Activated CD8-positive, alpha-beta T cell treated with anti-CD3 and anti-CD28 coated beads, Interleukin-2, amount 10 ng/mL, durations not matched to agents 7 days and 5 days (primary cell): ENCODE measurements around the gene ITGB1. TPM values are rescaled to one million over a fixed set of nuclear protein-coding genes. Genes with fewer than 3 reads are reported as not detected.

Experiments used
- ATAC-seq: fragments of 150-1000 bp; cut with Tn5 transposase; one replicate; pipeline ENCODE4 v1.10.0; 2021; ENCODE audit warnings: moderate library complexity
- CTCF ChIA-PET: fragments of 350-600 bp; sonication (Branson Sonifier 250); formaldehyde crosslinking; loops from one replicate; lab custom pipeline; 2021; ENCODE audit warnings: antibody characterized with exemption; lab: Charles Lee
- POLR2A ChIA-PET: fragments of 350-600 bp; sonication (Branson Sonifier 250); formaldehyde crosslinking; loops from one replicate; lab custom pipeline; 2021; ENCODE audit warnings: antibody characterized with exemption; lab: Charles Lee
- DNase-seq: peaks from one replicate; pipeline ENCODE4 v3.0.0-alpha.2; 2020
- H3K27ac Mint-ChIP-seq: one replicate; pipeline ENCODE4 v1.8.0; 2021; ENCODE audit warnings: mild to moderate bottlenecking, mixed read lengths
- H3K27me3 Mint-ChIP-seq: one replicate; pipeline ENCODE4 v1.8.0; 2021; ENCODE audit warnings: low read depth, mixed read lengths
- H3K36me3 Mint-ChIP-seq: one replicate; pipeline ENCODE4 v1.8.0; 2021; ENCODE audit warnings: low read depth, mixed read lengths
- H3K4me1 Mint-ChIP-seq: one replicate; pipeline ENCODE4 v1.8.0; 2021; ENCODE audit warnings: low read depth, mixed read lengths
- H3K4me3 Mint-ChIP-seq: one replicate; pipeline ENCODE4 v1.8.0; 2021; ENCODE audit warnings: mild to moderate bottlenecking, mixed read lengths
- H3K9me3 Mint-ChIP-seq: one replicate; pipeline ENCODE4 v1.8.0; 2022; ENCODE audit warnings: mixed read lengths; ENCODE audit not compliant: insufficient read depth
- total RNA-seq, 2 experiments: library from RNA; stranded (reverse); gene quantifications; one replicate each; pipeline ENCODE4 v1.2.3, GENCODE V29; 2021

Gene ITGB1
- total RNA-seq, 2 experiments from 2014 or later: 35.0 to 40.2 TPM

- ChIA-PET POLR2A (no interaction called here), CTCF (no interaction called here)
- no peak overlapping the region for H3K4me3 Mint-ChIP-seq
- ATAC-seq (no peak), DNase-seq (no peak)
- no peaks in the 10 kb centered on the region for H3K9me3 Mint-ChIP-seq
- no peaks in the 10 kb centered on the region for H3K27me3 Mint-ChIP-seq
- peaks cover 6% of the 10 kb centered on the region for H3K4me1 Mint-ChIP-seq
- H3K27ac Mint-ChIP-seq: no peak overlapping the region
- H3K36me3 Mint-ChIP-seq: peaks cover 8% of the 10 kb centered on the region
Observed at GRCh38 chr10:32893916-32894664, 63.9 kb downstream of the ITGB1 start.

- ATAC-seq: no peak
- Mint-ChIP-seq H3K27ac (no peak overlapping the region), H3K27me3 (no peaks in the 10 kb centered on the region), H3K4me1 (peaks cover 6% of the 10 kb centered on the region), H3K4me3 (no peak overlapping the region), H3K9me3 (no peaks in the 10 kb centered on the region), H3K36me3 (peaks cover 8% of the 10 kb centered on the region)
- no peak for DNase-seq
- ChIA-PET CTCF (no interaction called here), POLR2A (no interaction called here)
Observed at GRCh38 chr10:32893434-32893833, 64.6 kb downstream of the ITGB1 start.

- no peaks in the 10 kb centered on the region for H3K9me3 Mint-ChIP-seq
- CTCF ChIA-PET: no interaction called here
- ATAC-seq (no peak), DNase-seq (no peak)
- peaks cover 6% of the 10 kb centered on the region for H3K4me1 Mint-ChIP-seq
- H3K27me3 Mint-ChIP-seq: no peaks in the 10 kb centered on the region
- no peak overlapping the region for H3K4me3 Mint-ChIP-seq
- no peak overlapping the region for H3K27ac Mint-ChIP-seq
- H3K36me3 Mint-ChIP-seq: peaks cover 1% of the 10 kb centered on the region
- POLR2A ChIA-PET: no interaction called here
Observed at GRCh38 chr10:32891261-32891660, 66.8 kb downstream of the ITGB1 start.

GRCh38 chr10:32890444-32890843, 67.6 kb downstream of the ITGB1 start:
- Mint-ChIP-seq H3K9me3 (no peaks in the 10 kb centered on the region), H3K27me3 (no peaks in the 10 kb centered on the region), H3K27ac (no peak overlapping the region), H3K4me3 (no peak overlapping the region), H3K4me1 (peaks cover 6% of the 10 kb centered on the region), H3K36me3 (no peaks in the 10 kb centered on the region)
- ATAC-seq: no peak
- DNase-seq: no peak
- CTCF ChIA-PET: no interaction called here
- POLR2A ChIA-PET: no interaction called here

GRCh38 chr10:32889631-32890212, 68.3 kb downstream of the ITGB1 start:
- Mint-ChIP-seq H3K4me3 (no peak overlapping the region), H3K9me3 (no peaks in the 10 kb centered on the region), H3K4me1 (peaks cover 6% of the 10 kb centered on the region), H3K27me3 (no peaks in the 10 kb centered on the region), H3K27ac (no peak overlapping the region), H3K36me3 (no peaks in the 10 kb centered on the region)
- ATAC-seq (no peak), DNase-seq (no peak)
- ChIA-PET POLR2A (no interaction called here), CTCF (no interaction called here)

GRCh38 chr10:32888161-32888927, 69.7 kb downstream of the ITGB1 start:
- ATAC-seq: no peak
- Mint-ChIP-seq H3K4me3 (no peak overlapping the region), H3K4me1 (peaks cover 6% of the 10 kb centered on the region), H3K27me3 (no peaks in the 10 kb centered on the region), H3K36me3 (no peaks in the 10 kb centered on the region), H3K27ac (no peak overlapping the region), H3K9me3 (no peaks in the 10 kb centered on the region)
- POLR2A ChIA-PET: no interaction called here
- DNase-seq: no peak
- CTCF ChIA-PET: no interaction called here

- POLR2A ChIA-PET: no interaction called here
- CTCF ChIA-PET: no interaction called here
- ATAC-seq: no peak
Observed at GRCh38 chr10:32887481-32887880, 70.5 kb downstream of the ITGB1 start.

GRCh38 chr10:32882076-32882475, 76.0 kb downstream of the ITGB1 start:
- Mint-ChIP-seq H3K36me3 (no peaks in the 10 kb centered on the region), H3K4me3 (no peak overlapping the region), H3K4me1 (no peaks in the 10 kb centered on the region), H3K9me3 (no peaks in the 10 kb centered on the region), H3K27ac (no peak overlapping the region), H3K27me3 (no peaks in the 10 kb centered on the region)
- POLR2A ChIA-PET: no interaction called here
- ATAC-seq (no peak), DNase-seq (no peak)
- CTCF ChIA-PET: interaction anchor here (0.9 to 1.2 kb wide), 2 partner anchors 56 to 127 kb away, joined by 3 read pairs; no protein-coding TSS in a partner anchor

More at GRCh38 chr10:32887481-32887880, 70.5 kb downstream of the ITGB1 start:
- Mint-ChIP-seq H3K4me1 (peaks cover 6% of the 10 kb centered on the region), H3K27ac (no peak overlapping the region), H3K36me3 (no peaks in the 10 kb centered on the region), H3K27me3 (no peaks in the 10 kb centered on the region), H3K4me3 (no peak overlapping the region), H3K9me3 (no peaks in the 10 kb centered on the region)
- no peak for DNase-seq

- Mint-ChIP-seq H3K4me1 (no peaks in the 10 kb centered on the region), H3K9me3 (no peaks in the 10 kb centered on the region), H3K4me3 (no peak overlapping the region), H3K36me3 (no peaks in the 10 kb centered on the region), H3K27me3 (no peaks in the 10 kb centered on the region), H3K27ac (no peak overlapping the region)
- no peak for DNase-seq
- POLR2A ChIA-PET: no interaction called here
- CTCF ChIA-PET: interaction anchor here (1.3 kb wide), 1 partner anchor 280 kb away, joined by 3 read pairs; no protein-coding TSS in a partner anchor
- ATAC-seq: no peak
Observed at GRCh38 chr10:32878646-32879045, 79.4 kb downstream of the ITGB1 start.

- Mint-ChIP-seq H3K27ac (no peak overlapping the region), H3K9me3 (no peaks in the 10 kb centered on the region), H3K4me1 (no peaks in the 10 kb centered on the region), H3K36me3 (no peaks in the 10 kb centered on the region), H3K4me3 (no peak overlapping the region), H3K27me3 (no peaks in the 10 kb centered on the region)
- ChIA-PET CTCF (interaction anchor here (0.5 to 1.3 kb wide), 2 partner anchors 281 to 372 kb away, joined by 3 read pairs; no protein-coding TSS in a partner anchor), POLR2A (no interaction called here)
- no peak for DNase-seq
- no peak for ATAC-seq
Observed at GRCh38 chr10:32877915-32878314, 80.1 kb downstream of the ITGB1 start.

GRCh38 chr10:32865170-32865569, 92.9 kb downstream of the ITGB1 start:
- Mint-ChIP-seq H3K27ac (no peak overlapping the region), H3K9me3 (no peaks in the 10 kb centered on the region), H3K4me1 (no peaks in the 10 kb centered on the region), H3K36me3 (no peaks in the 10 kb centered on the region), H3K27me3 (no peaks in the 10 kb centered on the region), H3K4me3 (no peak overlapping the region)
- ChIA-PET CTCF (no interaction called here), POLR2A (no interaction called here)
- no peak for DNase-seq
- no peak for ATAC-seq

- Mint-ChIP-seq H3K36me3 (no peaks in the 10 kb centered on the region), H3K27me3 (no peaks in the 10 kb centered on the region), H3K9me3 (no peaks in the 10 kb centered on the region), H3K27ac (no peak overlapping the region), H3K4me1 (peaks cover 6% of the 10 kb centered on the region), H3K4me3 (no peak overlapping the region)
- ATAC-seq (no peak), DNase-seq (no peak)
- CTCF ChIA-PET: no interaction called here
- POLR2A ChIA-PET: no interaction called here
Observed at GRCh38 chr10:32854435-32854834, 103.6 kb downstream of the ITGB1 start.
